HG03039 (cell line): ENCODE results near the gene COQ2.
"Not testable (repeated sequence)": the region's sequence is repeated elsewhere in the genome, so short reads cannot be mapped to it uniquely, and the experiment has no call there.

Experiments used
- ATAC-seq: cut with Tn5 transposase; IDR thresholded peaks from one replicate; pipeline ENCODE4 v1.9.1; 2021; ENCODE audit warnings: mild to moderate bottlenecking, moderate library complexity; ENCODE audit not compliant: unreplicated experiment

The COQ2 gene

DNA sequence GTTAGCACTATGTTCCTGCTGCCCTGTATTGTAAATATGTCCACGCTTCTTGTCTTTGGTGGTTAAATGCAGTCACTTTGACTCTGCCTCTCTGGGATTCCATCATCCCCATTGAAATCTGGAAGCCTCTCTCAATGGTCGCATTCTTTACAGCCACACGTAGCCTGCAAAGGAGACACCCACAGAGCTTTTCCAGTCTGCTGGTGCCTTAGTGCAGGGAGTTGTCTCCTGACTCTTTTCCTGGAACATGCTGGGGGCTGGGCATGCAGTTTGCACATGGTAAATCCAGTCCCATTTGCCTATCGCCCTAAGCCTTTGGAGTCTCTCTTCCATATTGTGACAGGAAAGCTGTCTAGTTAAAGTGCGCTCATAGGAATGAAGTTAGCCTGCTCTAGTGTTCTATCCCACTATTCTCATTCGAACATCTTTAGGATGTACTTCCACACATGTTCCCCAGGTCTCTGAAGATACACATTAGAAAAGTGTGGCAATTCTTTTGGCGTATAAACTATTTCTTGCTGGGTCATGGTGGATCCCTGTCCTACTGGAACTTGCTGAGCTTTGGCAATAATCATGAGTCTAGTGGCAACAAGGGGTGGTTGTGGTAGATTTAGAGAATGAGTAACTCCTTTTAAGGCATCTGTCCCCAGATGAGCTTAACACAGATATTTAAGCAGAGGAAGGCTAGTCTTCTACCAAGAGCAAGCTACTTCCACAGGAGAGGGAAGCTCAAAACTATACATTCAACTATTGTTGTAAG lies 33.7 kb downstream of the COQ2 start:
- no peak for ATAC-seq

DNA sequence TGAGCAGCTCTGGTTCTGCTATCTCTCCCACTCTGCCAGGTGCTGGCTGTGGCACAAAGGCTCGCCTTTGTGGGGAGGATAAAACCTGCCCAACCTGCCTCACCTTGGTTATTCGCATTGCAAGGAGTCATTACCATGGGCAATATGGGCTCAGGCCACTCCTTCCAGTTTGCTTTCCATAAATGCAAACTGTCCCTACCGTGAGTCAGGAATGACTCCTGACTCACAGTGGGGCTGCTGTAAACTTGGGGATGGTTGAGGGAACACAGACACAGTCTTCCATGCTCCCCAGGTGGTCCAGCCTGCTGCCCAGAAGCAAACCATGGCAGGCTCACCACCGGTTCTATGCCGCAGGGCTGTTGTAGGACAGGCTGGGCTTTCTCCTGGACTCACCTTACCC lies 36.1 kb downstream of the COQ2 start:
- no peak for ATAC-seq

DNA sequence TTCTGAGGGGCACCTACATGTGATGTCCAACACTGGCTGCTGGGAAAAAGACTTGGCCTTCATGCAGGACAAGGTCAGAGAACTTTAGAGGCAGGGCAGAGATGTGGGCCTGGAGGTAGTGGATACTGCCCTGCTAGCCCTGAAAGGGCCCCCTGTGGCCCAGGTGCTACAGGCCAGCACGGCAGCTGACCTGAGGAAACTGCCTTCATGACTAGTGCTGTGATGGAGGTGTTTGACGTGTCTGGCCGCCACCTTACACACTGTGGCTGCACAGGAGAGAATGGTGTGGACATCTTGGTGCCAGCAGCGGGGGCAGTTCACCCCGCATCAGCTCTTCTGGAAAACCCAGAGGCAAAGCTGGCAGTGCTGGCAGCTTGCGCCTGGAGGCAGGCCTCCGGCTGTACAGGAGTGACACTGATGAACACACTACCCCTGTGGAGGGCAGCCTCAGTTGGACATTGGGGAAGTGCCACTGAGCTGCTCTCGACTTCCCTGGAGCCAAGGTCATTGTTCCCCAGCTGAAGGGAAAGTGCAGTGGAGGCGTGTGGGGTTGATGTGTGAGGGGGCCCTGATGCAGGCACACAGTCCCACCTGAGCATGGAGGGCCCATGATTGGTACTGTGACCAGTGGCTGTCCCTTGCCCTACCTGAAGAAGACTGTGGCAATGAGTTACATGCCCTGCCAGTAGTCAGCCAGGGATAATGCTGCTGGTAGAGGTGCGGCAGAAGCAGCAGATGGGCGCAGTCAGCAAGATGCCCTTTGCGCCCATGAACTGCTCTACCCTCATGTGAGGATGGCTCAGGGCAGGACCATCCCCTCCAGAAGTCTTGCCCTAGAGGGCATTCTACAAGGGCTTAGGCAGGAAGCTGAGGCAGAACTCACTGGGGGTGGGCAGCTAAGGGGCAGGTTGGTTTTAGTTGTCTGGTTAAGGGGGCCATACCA lies 36.9 kb downstream of the COQ2 start:
- ATAC-seq: no peak

DNA sequence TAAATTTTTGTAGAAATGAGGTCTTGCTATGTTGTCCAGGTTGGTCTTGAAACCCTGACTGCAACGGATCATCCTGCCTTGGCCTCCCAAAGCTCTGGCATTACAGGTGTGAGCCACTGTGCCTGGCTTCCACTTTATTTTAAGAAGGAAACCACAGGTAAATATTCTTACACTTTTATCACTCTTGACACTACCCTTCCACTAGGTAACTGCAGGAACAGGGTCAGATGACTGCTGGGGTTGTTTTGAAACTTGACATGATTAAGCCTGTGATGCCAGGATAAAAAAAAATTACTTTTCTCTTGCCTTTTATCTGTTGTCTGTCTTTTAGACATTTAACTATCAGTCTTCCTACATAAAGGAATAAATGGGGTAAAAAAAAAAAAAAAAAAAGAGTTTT lies 43.5 kb downstream of the COQ2 start:
- ATAC-seq: no peak

DNA sequence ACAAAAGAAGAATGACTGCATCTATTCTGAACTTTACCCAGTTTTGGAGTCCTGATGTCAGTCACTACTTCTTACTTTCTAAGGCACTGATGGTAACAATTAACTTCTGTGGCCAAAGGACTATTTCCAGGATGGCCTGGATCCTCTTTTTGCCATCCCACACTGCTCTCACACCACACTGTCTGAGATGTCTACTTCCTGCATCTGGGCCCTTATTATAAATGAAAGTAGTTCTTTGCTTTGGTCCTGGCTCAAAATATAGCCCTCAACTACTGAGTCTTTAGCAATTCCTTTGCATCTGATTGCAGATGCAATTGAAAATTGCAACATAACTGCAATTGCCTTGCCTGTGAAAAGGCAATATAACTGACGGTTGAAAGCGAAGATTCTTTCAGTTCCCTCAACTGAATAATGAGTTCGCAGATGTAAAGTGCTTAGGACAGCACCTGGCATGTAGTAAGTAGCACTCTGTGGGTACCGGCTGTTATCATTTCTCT lies 44.2 kb downstream of the COQ2 start:
- ATAC-seq: peak; percentile 89

DNA sequence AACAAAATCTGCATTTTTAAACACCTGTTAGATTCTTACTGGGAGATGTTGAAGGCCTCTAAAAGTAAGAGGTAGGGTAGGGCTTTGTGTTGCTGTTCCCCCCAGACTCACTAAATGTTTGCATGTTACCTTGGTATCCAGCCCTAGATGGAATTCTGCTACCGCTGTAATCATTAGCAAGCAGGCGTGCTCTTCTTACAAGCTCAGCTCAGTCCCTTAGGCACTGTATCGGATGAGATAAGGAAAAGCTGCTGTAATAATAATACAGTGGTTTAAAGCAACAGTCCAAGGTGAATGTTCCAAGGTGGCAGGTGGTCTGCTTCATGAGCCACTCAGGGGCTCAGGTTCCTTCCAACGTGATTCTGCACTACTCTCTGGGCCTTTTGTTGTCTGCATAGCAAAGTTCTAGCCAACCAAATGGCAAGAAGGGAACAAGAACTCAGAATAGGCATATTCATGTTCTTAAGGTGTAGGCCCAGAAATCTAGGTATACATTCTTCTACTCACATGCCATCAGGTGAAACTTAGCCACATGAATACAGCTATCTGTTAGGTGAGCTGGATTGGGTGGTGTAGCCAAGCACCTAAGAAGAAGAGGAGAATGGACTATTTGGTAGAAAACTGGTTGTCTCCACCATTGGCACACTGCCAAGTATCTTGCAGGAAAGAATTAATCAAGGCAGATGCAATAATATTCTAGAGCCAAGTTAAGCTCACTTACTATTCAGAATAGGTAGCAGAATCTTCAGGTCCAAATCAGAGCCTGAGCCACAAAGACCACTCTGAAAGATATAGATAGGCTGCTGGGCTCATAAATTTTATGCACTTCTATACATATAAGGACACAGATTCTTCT lies 46.0 kb downstream of the COQ2 start:
- ATAC-seq: no peak

DNA sequence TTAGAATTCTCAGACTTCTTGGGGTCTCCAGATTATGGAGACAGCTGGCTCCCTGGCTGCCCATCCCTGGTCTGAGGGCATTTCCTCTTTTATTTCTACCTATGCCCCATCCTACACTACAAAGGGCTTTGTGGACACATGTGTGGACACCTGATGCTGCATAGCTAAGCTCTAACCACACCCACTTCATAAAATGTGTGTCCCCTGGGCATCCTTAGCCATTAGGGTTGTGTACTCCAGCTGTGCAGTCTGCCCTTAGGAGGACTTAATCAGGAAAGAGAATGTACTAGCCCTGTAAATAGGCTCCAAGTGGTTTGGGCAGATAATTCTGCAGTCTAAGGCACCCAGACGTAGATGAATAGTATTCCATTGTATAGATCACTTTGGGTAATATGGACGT lies 47.0 kb downstream of the COQ2 start:
- ATAC-seq: no peak

DNA sequence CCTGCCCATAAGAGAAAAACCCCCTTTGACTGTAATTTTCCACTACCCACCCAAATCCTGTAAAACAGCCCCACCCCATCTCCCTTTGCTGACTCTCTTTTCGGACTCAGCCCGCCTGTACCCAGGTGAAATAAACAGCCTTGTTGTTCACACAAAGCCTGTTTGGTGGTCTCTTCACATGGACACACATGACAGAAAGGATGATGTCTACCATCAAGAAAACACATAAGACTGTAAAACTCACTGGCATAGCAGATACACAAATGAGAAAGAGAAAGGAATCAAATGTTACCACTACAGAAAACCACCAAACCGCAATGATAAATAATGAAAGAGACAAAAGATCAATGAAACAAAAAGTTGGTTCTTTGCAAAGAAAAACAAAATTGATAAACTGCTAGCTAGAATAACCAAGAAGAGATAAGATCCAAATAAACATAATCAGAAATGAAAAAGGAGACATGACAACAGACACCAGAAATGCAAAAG lies 48.9 kb downstream of the COQ2 start:
- ATAC-seq: not testable (repeated sequence)

- no peak for ATAC-seq
Measured at GRCh38 chr4:83234902-83235644, 49.5 kb downstream of the COQ2 start.

GRCh38 chr4:83234387-83234786 lies 50.2 kb downstream of the COQ2 start:
- ATAC-seq: not testable (repeated sequence)

DNA sequence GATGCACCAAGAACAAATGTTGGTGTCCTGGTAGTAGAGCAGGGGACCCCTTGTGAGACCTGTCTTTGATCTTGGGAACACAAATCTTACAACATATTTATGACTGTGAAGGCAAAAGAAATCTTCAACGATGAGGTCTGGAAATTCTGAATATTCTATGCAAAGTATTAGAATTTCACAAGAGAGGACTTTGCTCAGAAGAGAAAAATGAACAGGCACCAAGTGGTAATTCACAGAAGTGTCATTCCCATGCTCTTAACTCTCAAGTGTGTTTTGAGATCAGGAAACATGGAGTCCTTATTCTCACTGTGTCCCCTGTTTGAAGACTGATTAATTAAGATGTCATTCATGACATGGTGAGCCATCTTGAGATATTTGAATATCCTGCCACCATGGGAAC lies 52.5 kb downstream of the COQ2 start:
- no peak for ATAC-seq

- ATAC-seq: peak; percentile 62
Measured at GRCh38 chr4:83231620-83232076, 53.0 kb downstream of the COQ2 start.

DNA sequence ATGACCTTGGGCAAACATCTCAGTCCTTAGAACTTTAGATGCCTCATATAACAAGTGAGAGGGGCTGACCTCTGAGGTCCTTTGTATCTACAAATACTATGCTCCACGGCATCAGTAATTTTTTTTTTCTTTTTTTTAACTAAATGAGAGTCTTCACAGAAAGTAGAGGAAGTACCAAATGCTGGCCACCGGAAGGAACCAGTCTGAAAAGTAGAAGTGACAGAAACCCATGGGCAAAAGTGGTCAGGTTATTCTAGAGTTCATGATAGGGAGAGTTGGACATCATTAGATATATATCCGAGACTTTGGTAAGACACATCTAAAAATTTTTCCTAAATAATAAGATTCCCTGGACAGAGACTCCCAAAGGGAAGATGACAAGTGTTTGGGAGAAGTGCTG lies 53.7 kb downstream of the COQ2 start:
- ATAC-seq: no peak

GRCh38 chr4:83229791-83230190 lies 54.8 kb downstream of the COQ2 start:
- no peak for ATAC-seq

GRCh38 chr4:83228231-83228630 lies 56.4 kb downstream of the COQ2 start:
- ATAC-seq: no peak

GRCh38 chr4:83224502-83225197 lies 59.9 kb downstream of the COQ2 start:
- no peak for ATAC-seq

- ATAC-seq: no peak
Measured at GRCh38 chr4:83223781-83224180, 60.8 kb downstream of the COQ2 start.

DNA sequence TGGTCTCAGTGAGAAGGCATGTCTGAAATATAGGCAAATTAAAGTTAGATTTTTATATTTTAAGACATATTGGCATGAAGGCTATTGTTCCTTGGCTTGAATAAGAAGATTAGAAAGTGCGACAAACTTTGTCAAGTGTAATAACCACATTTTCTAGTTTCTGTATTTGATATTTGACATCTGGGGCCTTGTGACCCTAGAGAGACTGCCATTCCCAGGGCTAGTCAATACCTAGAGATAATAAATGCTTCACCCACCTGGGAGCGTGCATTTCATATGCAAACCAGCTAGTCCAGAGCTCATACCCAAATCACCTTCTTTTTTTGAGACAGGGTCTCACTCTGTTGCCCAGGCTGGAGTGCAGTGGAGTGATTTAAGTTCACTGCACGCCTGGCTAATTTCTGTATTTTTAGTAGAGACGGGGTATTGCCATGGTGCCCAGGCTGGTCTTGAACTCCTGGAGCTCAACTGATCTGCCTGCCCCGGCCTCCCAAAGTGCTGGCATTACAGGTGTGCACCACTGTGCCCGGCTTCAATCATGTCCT lies 62.6 kb downstream of the COQ2 start:
- peak; percentile 42 for ATAC-seq
